Left ventricle myocardium inferior (tissue), 1 donor: ENCODE results near the gene FBXW12. TPM values are rescaled to one million over a fixed set of nuclear protein-coding genes. Genes with fewer than 3 reads are reported as not detected.

Source experiments
- DNase-seq: peaks from one replicate; pipeline ENCODE4 v3.0.0-alpha.2; 2020
- H3K27ac ChIP-seq: fragments of 200-600 bp; replicated peaks from 2 replicates; pipeline ENCODE4 v1.8.0; 2021
- H3K27me3 ChIP-seq: fragments of 200-600 bp; 2 replicates; pipeline ENCODE4 v1.8.0; 2021; ENCODE audit warnings: low read depth
- H3K36me3 ChIP-seq: fragments of 200-600 bp; 2 replicates; pipeline ENCODE4 v1.8.0; 2021
- H3K4me1 ChIP-seq: fragments of 200-600 bp; 2 replicates; pipeline ENCODE4 v1.8.0; 2021
- H3K4me3 ChIP-seq: fragments of 200-600 bp; 2 replicates; pipeline ENCODE4 v1.8.0; 2021; ENCODE audit warnings: mild to moderate bottlenecking, moderate library complexity
- H3K9me3 ChIP-seq: fragments of 200-600 bp; replicated peaks from 2 replicates; pipeline ENCODE4 v1.8.0; 2021
- intact Hi-C: fragments of 100-400 bp; cut with micrococcal nuclease; formaldehyde crosslinking; loops from one replicate; pipeline ENCODE4 v1.11.0; 2022
- total RNA-seq: library from RNA; stranded (reverse); fragmentation: NEBNext Ultra II Directional; extraction: Animal tissue kit (Norgen Biotek cat#: 25700); gene quantifications from one replicate; pipeline ENCODE4 v1.2.1, GENCODE V29; 2021
- TF ChIP-seq, protein P1 (sequence below): fragments of 200-600 bp; IDR thresholded peaks from 2 replicates; pipeline ENCODE4 v1.8.0; 2021; ENCODE audit warnings: antibody characterized with exemption, mild to moderate bottlenecking, borderline replicate concordance
- donor health status: DM: no; HTN: yes; CAD: no; lungs with severe emphysema.

Gene FBXW12
- total RNA-seq, 1 donor from 2014 or later: not detected

DNA sequence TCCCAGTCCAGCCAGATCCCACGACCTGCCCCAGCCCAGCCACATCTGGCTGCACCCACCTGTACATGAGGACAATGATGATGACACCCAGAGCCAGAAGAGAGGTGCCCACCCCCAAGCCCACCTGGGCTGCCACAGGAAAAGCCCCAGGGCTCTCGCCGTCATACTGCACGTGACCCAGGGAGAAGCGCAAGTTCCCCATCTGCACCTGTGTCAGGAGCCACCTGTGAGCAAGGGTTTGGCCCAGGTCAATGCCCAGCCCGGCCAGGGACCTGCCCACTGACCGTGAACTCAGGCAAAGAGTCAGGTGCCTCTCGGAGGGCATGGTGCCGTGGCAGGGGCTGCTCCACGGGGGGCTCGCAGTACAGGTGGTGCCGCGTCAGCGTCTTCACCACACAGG is 41.6 kb downstream of the FBXW12 start:
- no peak for DNase-seq
- no peaks in the 10 kb centered on the region for H3K9me3 ChIP-seq
- TF ChIP-seq, protein P1, sequence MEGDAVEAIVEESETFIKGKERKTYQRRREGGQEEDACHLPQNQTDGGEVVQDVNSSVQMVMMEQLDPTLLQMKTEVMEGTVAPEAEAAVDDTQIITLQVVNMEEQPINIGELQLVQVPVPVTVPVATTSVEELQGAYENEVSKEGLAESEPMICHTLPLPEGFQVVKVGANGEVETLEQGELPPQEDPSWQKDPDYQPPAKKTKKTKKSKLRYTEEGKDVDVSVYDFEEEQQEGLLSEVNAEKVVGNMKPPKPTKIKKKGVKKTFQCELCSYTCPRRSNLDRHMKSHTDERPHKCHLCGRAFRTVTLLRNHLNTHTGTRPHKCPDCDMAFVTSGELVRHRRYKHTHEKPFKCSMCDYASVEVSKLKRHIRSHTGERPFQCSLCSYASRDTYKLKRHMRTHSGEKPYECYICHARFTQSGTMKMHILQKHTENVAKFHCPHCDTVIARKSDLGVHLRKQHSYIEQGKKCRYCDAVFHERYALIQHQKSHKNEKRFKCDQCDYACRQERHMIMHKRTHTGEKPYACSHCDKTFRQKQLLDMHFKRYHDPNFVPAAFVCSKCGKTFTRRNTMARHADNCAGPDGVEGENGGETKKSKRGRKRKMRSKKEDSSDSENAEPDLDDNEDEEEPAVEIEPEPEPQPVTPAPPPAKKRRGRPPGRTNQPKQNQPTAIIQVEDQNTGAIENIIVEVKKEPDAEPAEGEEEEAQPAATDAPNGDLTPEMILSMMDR: no peak
- H3K4me1 ChIP-seq: no peaks in the 10 kb centered on the region
- H3K27me3 ChIP-seq: no peaks in the 10 kb centered on the region
- H3K4me3 ChIP-seq: no peak overlapping the region
- intact Hi-C loops: no loop called here
- peaks cover 97% of the 10 kb centered on the region for H3K36me3 ChIP-seq
- no peak overlapping the region for H3K27ac ChIP-seq

- TF ChIP-seq, protein P1: no peak
- no peak overlapping the region for H3K27ac ChIP-seq
- DNase-seq: no peak
- peaks cover 97% of the 10 kb centered on the region for H3K36me3 ChIP-seq
- no peaks in the 10 kb centered on the region for H3K4me1 ChIP-seq
- H3K9me3 ChIP-seq: no peaks in the 10 kb centered on the region
- no peaks in the 10 kb centered on the region for H3K27me3 ChIP-seq
- no peak overlapping the region for H3K4me3 ChIP-seq
- intact Hi-C loops: no loop called here
Measured at GRCh38 chr3:48414376-48415250, 42.6 kb downstream of the FBXW12 start.

- peaks cover 94% of the 10 kb centered on the region for H3K36me3 ChIP-seq
Measured at GRCh38 chr3:48415251-48415953, 43.4 kb downstream of the FBXW12 start.

DNA sequence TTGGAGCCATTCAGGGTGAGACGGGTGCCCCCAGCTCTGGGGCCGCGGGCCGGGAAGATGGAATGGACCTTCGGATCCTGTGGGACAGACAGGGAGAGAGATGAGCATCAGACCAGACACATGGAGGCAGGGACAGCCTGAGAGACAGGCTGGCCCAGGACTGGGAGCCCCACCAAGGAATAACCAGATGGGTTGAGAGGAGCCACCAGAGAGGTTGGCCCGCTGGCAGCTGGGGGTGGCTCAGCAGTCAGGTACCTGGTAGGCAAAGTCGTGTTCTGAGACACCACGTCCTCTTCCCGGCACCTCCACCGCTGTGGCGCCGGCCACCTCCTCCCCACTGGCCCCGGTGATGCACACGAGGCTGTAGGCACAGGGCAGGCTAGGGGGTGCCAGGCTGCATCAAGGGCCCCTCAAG is 44.1 kb downstream of the FBXW12 start:
- TF ChIP-seq, protein P1: no peak
- H3K36me3 ChIP-seq: peaks cover 91% of the 10 kb centered on the region
- no peak overlapping the region for H3K4me3 ChIP-seq
- intact Hi-C loops: no loop called here
- H3K27me3 ChIP-seq: no peaks in the 10 kb centered on the region
- H3K4me1 ChIP-seq: peaks cover under 1% of the 10 kb centered on the region
- H3K9me3 ChIP-seq: no peaks in the 10 kb centered on the region
- no peak overlapping the region for H3K27ac ChIP-seq
- DNase-seq: no peak

More at GRCh38 chr3:48415251-48415953, 43.4 kb downstream of the FBXW12 start:
- Histone ChIP-seq H3K9me3 (no peaks in the 10 kb centered on the region), H3K27ac (no peak overlapping the region), H3K27me3 (no peaks in the 10 kb centered on the region), H3K4me1 (no peaks in the 10 kb centered on the region), H3K4me3 (no peak overlapping the region)
- TF ChIP-seq, protein P1: no peak
- intact Hi-C loops: no loop called here
- no peak for DNase-seq

GRCh38 chr3:48416546-48416945 is 44.5 kb downstream of the FBXW12 start:
- Histone ChIP-seq H3K4me1 (peaks cover 5% of the 10 kb centered on the region), H3K27ac (no peak overlapping the region), H3K36me3 (peaks cover 86% of the 10 kb centered on the region), H3K9me3 (no peaks in the 10 kb centered on the region), H3K27me3 (no peaks in the 10 kb centered on the region), H3K4me3 (no peak overlapping the region)
- TF ChIP-seq, protein P1: no peak
- no peak for DNase-seq
- intact Hi-C loops: no loop called here
